GM06990 (cell line): ENCODE results near the gene EIF2B2.

Source experiments
- DNase-seq: peaks from one replicate; pipeline ENCODE4 v3.0.0-alpha.2; 2011; ENCODE audit not compliant: insufficient read length; ENCODE audit errors: extremely low read depth
- H3K27me3 ChIP-seq: replicated peaks from 2 replicates; pipeline ENCODE4 v1.6.0; 2011; ENCODE audit warnings: low read length; ENCODE audit not compliant: control insufficient read depth, insufficient read depth
- H3K36me3 ChIP-seq: 2 replicates; pipeline ENCODE4 v1.5.1; 2011; ENCODE audit warnings: low read length; ENCODE audit not compliant: control insufficient read depth, insufficient read depth
- H3K4me3 ChIP-seq: replicated peaks from 2 replicates; pipeline ENCODE4 v1.5.1; 2011; ENCODE audit warnings: low read depth, mild to moderate bottlenecking, control low read depth, low read length
- CTCF ChIP-seq: IDR thresholded peaks from 2 replicates; pipeline ENCODE4 v1.5.1; 2011; ENCODE audit warnings: low read length, control low read depth, mild to moderate bottlenecking, inconsistent platforms; ENCODE audit not compliant: insufficient read depth, poor library complexity, severe bottlenecking

EIF2B2 gene

GRCh38 chr14:74956027-74956279 is 46.8 kb upstream of the EIF2B2 start:
- Histone ChIP-seq H3K4me3 (no peak overlapping the region), H3K27me3 (no peaks in the 10 kb centered on the region), H3K36me3 (no peaks in the 10 kb centered on the region)
- no peak for DNase-seq
- no peak for TF ChIP-seq CTCF

- TF ChIP-seq CTCF: no peak
These were observed 46.2 kb upstream of the EIF2B2 start for GRCh38 chr14:74956280-74957072.

GRCh38 chr14:74959596-74960180 is 43.0 kb upstream of the EIF2B2 start:
- DNase-seq: no peak
- H3K4me3 ChIP-seq: no peak overlapping the region
- no peaks in the 10 kb centered on the region for H3K27me3 ChIP-seq
- TF ChIP-seq CTCF: no peak
- H3K36me3 ChIP-seq: no peaks in the 10 kb centered on the region

More at GRCh38 chr14:74956280-74957072, 46.2 kb upstream of the EIF2B2 start:
- no peak for DNase-seq
- H3K36me3 ChIP-seq: no peaks in the 10 kb centered on the region
- H3K4me3 ChIP-seq: no peak overlapping the region
- H3K27me3 ChIP-seq: no peaks in the 10 kb centered on the region

- no peak for TF ChIP-seq CTCF
- Histone ChIP-seq H3K36me3 (no peaks in the 10 kb centered on the region), H3K4me3 (no peak overlapping the region), H3K27me3 (no peaks in the 10 kb centered on the region)
- no peak for DNase-seq
These were observed 42.0 kb upstream of the EIF2B2 start for GRCh38 chr14:74960736-74961135.

GRCh38 chr14:74961238-74961911 is 41.3 kb upstream of the EIF2B2 start:
- DNase-seq: no peak
- Histone ChIP-seq H3K4me3 (no peak overlapping the region), H3K36me3 (no peaks in the 10 kb centered on the region), H3K27me3 (no peaks in the 10 kb centered on the region)
- TF ChIP-seq CTCF: no peak
